Right lobe of liver (tissue), 6 donors: ENCODE measurements around the gene XPO6. TPM values are rescaled to one million over a fixed set of nuclear protein-coding genes. Genes with fewer than 3 reads are reported as not detected.

ENCODE experiments used
- ATAC-seq, 4 donors: fragments of 200-7000 bp; cut with Tn5 transposase; one replicate each; pipeline ENCODE4 v1.9.1; 2020; ENCODE audit warnings: mild to moderate bottlenecking in 4 of 4, moderate library complexity in 4 of 4
- DNase-seq, 3 donors: peaks; one replicate each; pipeline ENCODE4 v3.0.0-alpha.2; 2020
- H3K27ac ChIP-seq, 3 donors: fragments of 200-600 bp; one replicate each; pipeline ENCODE4 v1.8.0; 2022
- H3K27me3 ChIP-seq, 2 donors: fragments of 200-600 bp; one replicate each; pipeline ENCODE4 v1.8.0; 2022
- H3K36me3 ChIP-seq, 4 donors: fragments of 200-600 bp; sonication (generic) in 1 of 4; one replicate each; pipeline versions ENCODE4 v1.5.1 to v1.8.0; 2017 to 2022; ENCODE audit warnings: control low read depth in 1 of 4
- H3K4me1 ChIP-seq, 4 donors: fragments of 200-600 bp; sonication (generic) in 1 of 4; one replicate each; pipeline versions ENCODE4 v1.5.1 to v1.8.0; 2017 to 2022; ENCODE audit warnings: control low read depth in 1 of 4
- H3K4me3 ChIP-seq, 3 donors: fragments of 200-600 bp; one replicate each; pipeline ENCODE4 v1.8.0; 2022
- H3K9me3 ChIP-seq, 4 donors: fragments of 200-600 bp; sonication (generic) in 1 of 4; one replicate each; pipeline versions ENCODE4 v1.5.1 to v1.8.0; 2017 to 2022; ENCODE audit warnings: control low read depth in 1 of 4
- POLR2A ChIP-seq: fragments of 450-650 bp; IDR thresholded peaks from one replicate; pipeline ENCODE4 v1.6.1; 2017; ENCODE audit warnings: antibody characterized with exemption, mild to moderate bottlenecking
- WGBS: methylation state at CpG from one replicate; pipeline ENCODE4 v1.1.6; 2018; ENCODE audit warnings: low coverage, low lambda C conversion rate; ENCODE audit not compliant: insufficient coverage; ENCODE audit errors: missing lambda C conversion rate; 5-methylcytosine and 5-hydroxymethylcytosine counted together
- intact Hi-C, 2 donors: fragments of 100-400 bp; cut with DNase I; formaldehyde crosslinking; loops; one replicate each; pipeline versions ENCODE4 v1.11.2 to v1.14.1; 2022
- total RNA-seq, 6 experiments: library from RNA; depleted of rRNA in 2 of 6; stranded (reverse); fragments of >200 nt in 2 of 6; fragmentation: NEBNext Ultra II Directional in 3 of 6; extraction: Animal tissue kit (Norgen Biotek cat#: 25700) in 3 of 6; gene quantifications; one replicate each; pipeline versions ENCODE4 v1.1.0 to v1.2.4, GENCODE V29; 2016 to 2023
- TF ChIP-seq, protein P1 (sequence below), 4 donors: fragments of 200-600 bp in 3 of 4; fragments of 450-650 bp in 1 of 4; IDR thresholded peaks; one replicate each; pipeline versions ENCODE4 v1.5.1 to v1.8.0; 2016 to 2022; ENCODE audit warnings: antibody characterized with exemption in 4 of 4, mild to moderate bottlenecking in 2 of 4
- donor health status: DM: no; HTN: yes; CAD: no.
- donor health status: DM: no; HTN: no; CAD: no.
- donor health status: DM: no; HTN: no; CAD: no.
- donor health status: DM: no; HTN: yes; CAD: no.
- donor health status: DM: no; HTN: yes; CAD: no.

The XPO6 gene
- total RNA-seq, 6 experiments from 2014 or later = 41.8 to 62.1 (median 51.3) TPM

GRCh38 chr16:28164140-28164539, 47.6 kb downstream of the XPO6 start:
- Histone ChIP-seq H3K4me3 (no peak overlapping the region), H3K27me3 (no peaks in the 10 kb centered on the region), H3K9me3 (no peaks in the 10 kb centered on the region), H3K27ac (peak overlapping the region in 2 of 3 donors; percentile 4 to 33), H3K36me3 (peaks cover 0 to 33% (median 9%) of the 10 kb centered on the region in 4 donors), H3K4me1 (peaks cover 0 to 6% (median 0%) of the 10 kb centered on the region in 4 donors)
- ATAC-seq (peak in 1 of 4 donors; percentile 27), DNase-seq (no peak)
- intact Hi-C loops = no loop called here
- no peak for TF ChIP-seq POLR2A
- TF ChIP-seq, protein P1, sequence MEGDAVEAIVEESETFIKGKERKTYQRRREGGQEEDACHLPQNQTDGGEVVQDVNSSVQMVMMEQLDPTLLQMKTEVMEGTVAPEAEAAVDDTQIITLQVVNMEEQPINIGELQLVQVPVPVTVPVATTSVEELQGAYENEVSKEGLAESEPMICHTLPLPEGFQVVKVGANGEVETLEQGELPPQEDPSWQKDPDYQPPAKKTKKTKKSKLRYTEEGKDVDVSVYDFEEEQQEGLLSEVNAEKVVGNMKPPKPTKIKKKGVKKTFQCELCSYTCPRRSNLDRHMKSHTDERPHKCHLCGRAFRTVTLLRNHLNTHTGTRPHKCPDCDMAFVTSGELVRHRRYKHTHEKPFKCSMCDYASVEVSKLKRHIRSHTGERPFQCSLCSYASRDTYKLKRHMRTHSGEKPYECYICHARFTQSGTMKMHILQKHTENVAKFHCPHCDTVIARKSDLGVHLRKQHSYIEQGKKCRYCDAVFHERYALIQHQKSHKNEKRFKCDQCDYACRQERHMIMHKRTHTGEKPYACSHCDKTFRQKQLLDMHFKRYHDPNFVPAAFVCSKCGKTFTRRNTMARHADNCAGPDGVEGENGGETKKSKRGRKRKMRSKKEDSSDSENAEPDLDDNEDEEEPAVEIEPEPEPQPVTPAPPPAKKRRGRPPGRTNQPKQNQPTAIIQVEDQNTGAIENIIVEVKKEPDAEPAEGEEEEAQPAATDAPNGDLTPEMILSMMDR (IDR thresholded peaks at IDR 0.05) = no peak
- 55% methylated on average over 2 of the region's 2 CpGs for WGBS

DNA sequence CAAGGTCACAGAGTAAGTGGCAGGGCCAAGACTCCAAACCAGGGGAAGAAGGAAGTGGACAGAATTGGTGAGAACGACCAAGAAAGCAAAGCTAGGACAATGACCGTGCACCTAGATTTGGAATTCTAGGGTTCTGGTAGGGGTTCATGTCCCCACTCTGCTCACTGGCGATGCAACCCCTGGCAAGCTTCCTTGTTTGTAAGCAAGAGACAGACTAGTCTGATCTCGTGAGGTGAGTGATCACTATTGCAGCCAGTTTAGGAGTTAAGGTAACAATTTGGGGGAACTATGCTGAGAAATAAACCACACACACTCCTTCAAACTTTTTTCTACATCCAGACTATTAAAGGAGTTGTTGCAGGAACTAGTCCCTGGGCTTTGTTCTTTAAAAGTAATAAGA, 48.1 kb downstream of the XPO6 start:
- 67% methylated on average over 4 of the region's 4 CpGs for WGBS
- no peaks in the 10 kb centered on the region for H3K27me3 ChIP-seq
- peaks cover 0 to 28% (median 7%) of the 10 kb centered on the region in 4 donors for H3K36me3 ChIP-seq
- no peak for TF ChIP-seq POLR2A
- TF ChIP-seq, protein P1 (IDR thresholded peaks at IDR 0.05) = no peak
- H3K4me1 ChIP-seq = peaks cover 0 to 6% (median 0%) of the 10 kb centered on the region in 4 donors
- intact Hi-C loops = no loop called here
- no peaks in the 10 kb centered on the region for H3K9me3 ChIP-seq
- no peak overlapping the region for H3K4me3 ChIP-seq
- ATAC-seq (peak in 2 of 4 donors; percentile 9 to 21), DNase-seq (no peak)
- peak overlapping the region in 1 of 3 donors; percentile 4 for H3K27ac ChIP-seq

GRCh38 chr16:28162326-28162877, 49.4 kb downstream of the XPO6 start:
- TF ChIP-seq POLR2A = no peak
- TF ChIP-seq, protein P1 (IDR thresholded peaks at IDR 0.05) = no peak
- 89% methylated on average over 5 of the region's 6 CpGs for WGBS
- ATAC-seq = peak in 1 of 4 donors; percentile 28

DNA sequence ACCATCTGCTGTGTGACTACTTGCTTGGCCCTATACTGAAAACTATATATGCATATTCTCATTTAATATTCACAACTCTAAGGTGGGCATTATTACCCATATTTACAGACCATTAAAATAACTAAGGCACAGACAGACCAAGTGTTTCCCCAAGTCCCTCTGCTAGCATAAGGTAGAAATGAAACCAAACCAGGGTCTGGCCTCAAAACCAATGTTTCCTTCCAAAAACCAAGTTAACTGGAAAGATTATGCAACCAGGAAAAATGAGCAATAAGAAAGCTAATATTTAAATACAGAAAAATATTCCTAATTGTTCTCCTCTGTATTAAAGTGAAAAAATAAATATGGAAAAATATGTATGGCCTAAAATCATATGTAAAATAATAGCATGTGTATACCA, 50.1 kb downstream of the XPO6 start:
- TF ChIP-seq, protein P1 (IDR thresholded peaks at IDR 0.05) = no peak
- no peak for TF ChIP-seq POLR2A
- Histone ChIP-seq H3K4me1 (peaks cover 0 to 9% (median 0%) of the 10 kb centered on the region in 4 donors), H3K27me3 (no peaks in the 10 kb centered on the region), H3K36me3 (peaks cover 0 to 20% (median 5%) of the 10 kb centered on the region in 4 donors), H3K4me3 (no peak overlapping the region), H3K27ac (no peak overlapping the region), H3K9me3 (no peaks in the 10 kb centered on the region)
- ATAC-seq = peak in 1 of 4 donors; percentile 22
- intact Hi-C loops = no loop called here
- no peak for DNase-seq

More at GRCh38 chr16:28162326-28162877, 49.4 kb downstream of the XPO6 start:
- Histone ChIP-seq H3K27me3 (no peaks in the 10 kb centered on the region), H3K4me3 (no peak overlapping the region), H3K36me3 (peaks cover 0 to 27% (median 7%) of the 10 kb centered on the region in 4 donors), H3K27ac (no peak overlapping the region), H3K9me3 (no peaks in the 10 kb centered on the region), H3K4me1 (peaks cover 0 to 9% (median 0%) of the 10 kb centered on the region in 4 donors)
- intact Hi-C loops = no loop called here
- DNase-seq = no peak
